Tibial nerve (tissue), 4 donors: Measurements from ENCODE around the gene RPL38.

Experiments used
- CTCF ChIP-seq, 5 experiments: fragments of 200-600 bp in 3 of 5; fragments of 450-650 bp in 2 of 5; sonication (generic) in 3 of 5; IDR thresholded peaks; one replicate each; pipeline ENCODE4 v1.5.1; 2016 to 2019; ENCODE audit warnings: antibody characterized with exemption in 5 of 5, mild to moderate bottlenecking in 3 of 5, moderate library complexity in 2 of 5
- EP300 ChIP-seq, 2 donors: sonication (generic); formaldehyde crosslinking; IDR thresholded peaks; one replicate each; pipeline ENCODE4 v1.6.1; 2017; ENCODE audit warnings: antibody characterized with exemption in 2 of 2, mild to moderate bottlenecking in 1 of 2
- POLR2A ChIP-seq, 2 donors: fragments of 450-650 bp; IDR thresholded peaks; one replicate each; pipeline ENCODE4 v1.6.1; 2017; ENCODE audit warnings: antibody characterized with exemption in 2 of 2, mild to moderate bottlenecking in 2 of 2, moderate library complexity in 2 of 2

GRCh38 chr17:74210191-74211140, 7.0 kb downstream of the RPL38 start:
- TF ChIP-seq CTCF (IDR thresholded peaks at IDR 0.05) (peak; percentile 93 to 99 (median 95)), POLR2A (IDR thresholded peaks at IDR 0.05) (no peak), EP300 (IDR thresholded peaks at IDR 0.05) (peak in 1 of 2 donors; percentile 19)
